Germinal center (tissue), 1 donor: ENCODE results near the gene TNS3.

Experiments
- DNase-seq: peaks from one replicate; pipeline ENCODE4 v3.0.0; 2012; ENCODE audit warnings: mixed read lengths, low spot score

The TNS3 gene

DNA sequence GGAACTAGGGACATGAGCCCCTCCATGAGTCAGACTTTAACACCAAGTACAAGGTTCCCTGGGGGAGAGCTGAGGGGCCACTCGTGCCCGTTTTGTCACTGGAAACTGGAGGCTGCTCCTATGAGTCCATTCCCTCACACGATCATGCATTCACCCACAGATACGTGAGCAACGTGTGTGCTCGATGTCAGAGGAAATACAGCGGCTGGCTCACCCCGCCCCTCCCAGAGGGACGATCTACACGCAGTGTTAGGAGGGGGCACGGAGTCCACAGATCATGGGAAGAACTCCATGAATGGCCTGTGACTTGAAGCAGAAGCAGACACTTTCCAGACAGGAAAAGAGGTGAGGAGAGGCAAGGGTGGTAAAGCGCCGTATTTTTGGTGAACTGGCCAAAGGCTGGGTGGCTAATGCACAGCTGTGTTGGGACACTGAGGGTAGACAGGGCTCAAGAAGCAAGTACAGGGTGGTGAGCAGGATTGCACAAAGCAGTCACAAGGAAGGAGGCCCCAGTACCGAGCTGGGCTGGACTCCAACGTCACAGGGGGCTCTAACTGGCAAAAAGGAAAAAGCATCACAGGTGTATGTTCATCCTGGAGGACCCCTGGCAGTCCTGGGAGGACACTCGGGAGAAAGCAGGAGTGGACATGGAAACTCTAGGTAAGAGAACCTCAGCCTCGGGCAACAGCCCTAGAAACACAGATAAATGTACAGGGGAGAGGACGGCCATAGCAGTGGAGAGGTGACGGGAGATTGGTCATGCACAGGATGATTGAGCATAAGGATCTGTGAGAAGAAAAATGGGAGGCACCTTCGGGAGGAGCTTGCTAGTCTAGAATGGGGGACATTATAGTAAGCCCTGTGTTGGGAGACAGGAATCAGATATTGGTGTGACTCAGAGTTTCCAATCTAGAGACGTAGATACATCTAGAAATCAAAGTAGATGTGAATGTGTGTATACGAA lies 41.2 kb downstream of the TNS3 start:
- DNase-seq = no peak

DNA sequence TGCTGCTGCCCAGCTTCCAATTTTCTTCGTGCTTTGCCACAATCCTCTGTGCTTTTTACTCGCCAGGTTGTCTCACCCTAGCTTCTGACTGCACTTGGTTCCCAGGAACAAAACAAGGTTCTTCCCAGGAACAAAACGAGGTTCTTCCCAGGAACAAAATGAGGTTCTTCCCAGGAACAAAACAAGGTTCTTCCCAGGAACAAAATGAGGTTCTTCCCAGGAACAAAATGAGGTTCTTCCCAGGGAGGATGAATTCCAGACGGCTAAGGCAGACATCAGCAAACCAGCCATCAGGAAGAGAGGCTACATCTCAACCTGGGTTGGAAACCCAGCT lies 41.9 kb downstream of the TNS3 start:
- DNase-seq = no peak

DNA sequence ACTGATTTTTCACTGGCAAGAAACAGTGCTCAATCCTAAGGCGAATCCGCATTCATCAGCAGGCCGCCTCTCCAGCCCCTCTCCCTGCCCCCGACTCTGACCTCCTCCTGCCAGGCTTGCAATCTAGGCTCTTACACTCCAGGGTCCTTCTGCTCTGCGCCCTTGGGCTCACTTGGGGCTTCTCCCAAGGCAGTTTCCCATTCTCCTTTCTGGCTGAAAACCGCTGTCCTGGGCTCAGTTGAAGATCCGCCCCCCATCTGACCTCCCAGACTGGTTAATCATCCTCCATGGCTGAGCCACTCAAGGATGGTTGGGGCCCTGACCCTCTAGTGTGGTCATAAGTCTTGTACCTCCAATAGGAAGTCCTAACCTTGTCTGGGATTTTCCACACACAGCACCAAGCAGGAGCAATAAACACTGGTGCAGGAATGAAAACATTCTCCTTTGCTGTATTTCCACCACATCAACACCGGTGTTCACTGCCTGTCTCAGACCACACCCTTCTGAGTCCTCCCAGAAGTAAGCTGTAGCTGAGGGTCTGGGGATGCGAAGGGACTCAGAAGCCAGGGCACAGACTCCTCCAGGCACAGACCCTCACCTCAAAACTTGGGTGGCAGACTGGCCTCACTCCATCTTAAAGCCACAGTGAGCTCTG lies 42.4 kb downstream of the TNS3 start:
- DNase-seq = no peak

DNA sequence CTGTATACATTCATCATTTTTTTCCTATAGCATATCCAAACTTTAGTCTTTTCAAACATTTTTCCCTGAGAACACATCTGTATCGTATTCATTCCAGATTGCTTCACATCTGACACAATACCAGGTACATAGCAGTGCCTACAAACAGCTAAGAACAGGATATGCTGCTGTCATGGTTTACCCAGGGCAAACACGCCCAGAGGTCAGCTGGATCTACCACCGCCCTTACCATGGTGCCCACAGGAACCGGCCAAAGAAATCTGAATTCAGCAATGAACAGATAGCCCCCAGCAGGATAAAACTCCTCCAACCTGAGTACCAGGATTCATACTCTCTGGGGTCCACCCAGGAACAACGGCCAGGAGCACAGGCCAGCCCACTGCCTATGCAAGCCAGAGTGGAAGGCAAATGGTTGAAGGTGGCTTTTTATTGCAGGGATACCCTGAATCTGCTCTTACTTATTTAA lies 43.0 kb downstream of the TNS3 start:
- no peak for DNase-seq

DNA sequence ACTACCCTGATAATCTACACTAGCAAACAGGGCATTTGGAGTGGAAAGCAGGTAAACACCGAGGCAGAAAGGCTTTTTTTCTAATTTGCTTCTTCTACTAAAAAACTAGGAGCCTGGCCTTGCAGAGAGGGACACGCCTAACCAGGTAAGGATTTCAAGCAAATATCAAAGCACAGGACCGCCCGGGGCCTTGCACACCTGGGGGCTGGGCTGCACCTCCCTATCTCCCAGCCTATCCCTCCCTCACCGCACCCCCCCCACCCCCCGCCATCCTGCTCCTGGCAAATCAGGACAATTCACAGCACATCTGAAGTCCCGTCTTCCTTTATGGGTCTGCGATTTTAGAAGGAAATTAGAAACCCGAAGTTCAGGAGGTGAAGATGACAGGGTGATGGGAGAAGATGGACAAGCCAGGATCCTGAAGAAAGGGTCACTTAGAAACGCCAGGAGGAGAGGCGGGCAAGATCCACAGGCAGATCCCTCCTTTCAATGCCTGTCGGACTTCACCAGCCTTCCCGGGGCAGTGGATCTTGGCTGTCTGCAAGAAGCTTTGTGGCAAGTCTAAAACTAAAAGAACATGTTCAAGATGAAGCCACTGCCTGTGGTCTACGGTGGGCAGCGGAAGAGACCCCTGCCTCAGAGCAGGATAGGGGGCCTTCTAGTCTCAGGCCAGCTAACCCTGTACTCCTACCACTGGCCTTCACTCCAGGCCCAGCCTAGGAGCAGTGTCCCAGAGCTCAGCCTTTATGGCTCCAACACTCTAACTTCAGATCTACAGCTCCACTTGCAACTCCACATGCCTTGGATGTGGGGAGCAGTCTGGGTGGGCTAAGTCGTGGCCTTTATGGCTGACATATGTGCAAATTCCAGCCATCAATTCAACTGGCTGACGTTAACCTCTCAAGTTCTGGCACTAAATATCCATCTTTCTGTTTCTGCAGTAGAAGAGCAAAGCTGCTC lies 43.9 kb downstream of the TNS3 start:
- no peak for DNase-seq

DNA sequence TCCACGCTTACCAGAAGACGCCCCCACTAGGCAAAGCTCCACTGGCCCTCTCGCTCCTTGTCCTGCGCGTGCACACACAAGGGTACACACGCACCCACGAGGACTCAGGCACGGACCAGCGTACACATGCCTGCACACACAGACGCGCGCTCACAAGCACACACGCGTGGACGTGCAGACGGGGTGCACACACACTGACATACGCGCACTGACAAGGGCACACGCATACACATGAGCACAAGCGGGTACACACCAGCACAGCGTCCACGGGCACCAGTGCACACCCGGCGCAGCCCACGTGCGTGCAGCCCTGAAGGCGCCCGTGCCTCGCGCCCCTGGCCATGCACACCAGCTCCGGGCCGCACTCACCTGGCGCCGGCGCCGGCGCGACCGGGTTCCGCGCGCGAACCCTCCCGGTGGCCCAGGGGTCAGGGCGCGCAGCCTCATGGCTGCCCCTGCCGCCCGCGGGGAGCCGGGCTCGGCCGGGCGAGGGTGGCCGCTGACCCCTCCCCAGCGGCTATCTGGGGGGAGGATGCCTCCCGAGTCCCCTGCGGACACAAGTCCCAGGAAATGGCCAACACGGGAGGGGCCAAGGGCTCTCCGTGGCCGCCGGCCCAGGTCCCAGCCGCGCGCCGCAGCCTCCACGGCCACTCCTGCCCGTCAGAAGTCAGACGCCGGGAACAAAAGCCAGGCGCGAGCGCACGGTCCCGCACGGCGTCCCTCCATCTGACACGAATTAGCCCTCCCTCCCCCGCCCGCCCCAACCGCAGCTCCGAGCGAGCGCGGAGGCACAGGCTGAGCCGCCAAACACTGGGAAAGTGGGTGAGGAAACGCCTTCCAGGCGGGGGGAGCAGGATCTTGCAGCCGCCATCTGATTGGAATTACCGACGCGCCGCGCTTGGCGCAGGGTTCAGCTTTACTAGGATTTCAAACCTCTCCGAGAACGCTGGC lies 45.0 kb downstream of the TNS3 start:
- no peak for DNase-seq

DNA sequence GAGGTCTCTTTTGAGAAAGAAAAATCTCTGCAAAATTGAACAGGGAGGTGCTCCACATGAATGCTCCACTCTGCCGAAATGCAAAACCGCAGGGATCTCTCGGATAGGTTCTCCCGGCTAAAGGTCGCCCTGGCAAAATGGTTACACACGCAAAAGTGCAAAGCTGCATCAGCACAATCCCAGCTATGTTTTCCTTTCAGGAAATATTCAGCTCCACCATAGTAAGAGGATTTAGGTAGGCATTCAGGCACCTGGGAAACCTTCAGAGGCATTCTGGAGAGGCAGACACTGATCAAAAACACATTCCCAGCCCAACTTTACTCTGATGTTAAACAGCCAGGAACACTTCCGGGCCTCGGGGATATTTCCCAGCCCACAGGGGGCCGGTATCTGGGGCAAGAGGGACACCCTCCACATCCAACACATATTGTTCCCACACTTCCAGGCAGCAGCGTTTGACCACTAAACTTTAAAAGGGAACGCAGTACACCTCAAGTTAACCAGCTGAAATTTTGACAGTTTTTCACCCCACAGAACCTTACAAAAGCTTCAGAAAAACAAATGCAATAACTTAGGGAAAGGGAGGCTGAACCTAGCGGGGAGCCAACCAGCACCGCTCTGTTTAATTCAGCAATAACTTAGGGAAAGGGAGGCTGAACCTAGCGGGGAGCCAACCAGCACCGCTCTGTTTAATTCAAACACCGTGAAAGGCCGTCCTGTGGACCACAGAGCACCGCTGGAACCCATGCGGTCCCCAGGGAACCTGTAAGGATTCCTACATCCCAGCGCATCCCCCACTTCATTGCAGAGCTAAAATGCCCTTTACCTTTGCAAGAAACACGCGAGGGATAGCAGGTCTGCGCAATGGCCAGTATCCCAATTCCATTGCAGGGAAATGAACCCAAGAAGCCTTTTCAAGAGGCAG lies 45.9 kb downstream of the TNS3 start:
- no peak for DNase-seq

DNA sequence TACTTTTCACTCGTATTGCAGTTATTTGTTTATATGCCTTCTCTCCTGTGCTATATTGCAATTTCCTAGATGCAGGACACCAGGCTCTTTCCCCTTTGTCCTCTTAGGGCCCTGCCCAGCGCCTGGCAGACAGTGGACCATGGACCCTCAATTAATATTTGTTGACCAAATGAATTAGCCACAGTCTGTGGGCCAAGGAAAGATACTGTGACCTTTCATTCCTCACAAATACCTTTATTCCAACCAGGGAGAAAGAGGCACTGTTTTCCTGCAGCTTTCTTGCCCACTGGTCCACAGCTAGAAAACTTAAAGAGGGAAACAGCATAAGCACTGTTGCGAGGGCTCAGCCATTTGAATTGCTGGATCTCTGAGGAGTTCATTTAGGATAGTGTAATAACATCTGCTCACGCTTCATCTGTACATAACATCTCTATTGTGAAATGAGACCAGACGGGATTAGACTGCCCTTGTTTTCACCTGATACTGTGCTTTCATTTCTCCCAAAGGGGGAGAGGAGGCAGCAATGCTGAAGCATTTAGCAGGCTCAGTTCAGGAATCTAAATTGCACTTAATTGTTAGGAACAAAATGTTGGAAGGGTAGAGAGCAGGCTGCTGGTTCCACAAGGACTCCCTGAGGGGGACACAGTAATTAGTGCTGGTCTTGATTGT lies 46.7 kb downstream of the TNS3 start:
- no peak for DNase-seq

DNA sequence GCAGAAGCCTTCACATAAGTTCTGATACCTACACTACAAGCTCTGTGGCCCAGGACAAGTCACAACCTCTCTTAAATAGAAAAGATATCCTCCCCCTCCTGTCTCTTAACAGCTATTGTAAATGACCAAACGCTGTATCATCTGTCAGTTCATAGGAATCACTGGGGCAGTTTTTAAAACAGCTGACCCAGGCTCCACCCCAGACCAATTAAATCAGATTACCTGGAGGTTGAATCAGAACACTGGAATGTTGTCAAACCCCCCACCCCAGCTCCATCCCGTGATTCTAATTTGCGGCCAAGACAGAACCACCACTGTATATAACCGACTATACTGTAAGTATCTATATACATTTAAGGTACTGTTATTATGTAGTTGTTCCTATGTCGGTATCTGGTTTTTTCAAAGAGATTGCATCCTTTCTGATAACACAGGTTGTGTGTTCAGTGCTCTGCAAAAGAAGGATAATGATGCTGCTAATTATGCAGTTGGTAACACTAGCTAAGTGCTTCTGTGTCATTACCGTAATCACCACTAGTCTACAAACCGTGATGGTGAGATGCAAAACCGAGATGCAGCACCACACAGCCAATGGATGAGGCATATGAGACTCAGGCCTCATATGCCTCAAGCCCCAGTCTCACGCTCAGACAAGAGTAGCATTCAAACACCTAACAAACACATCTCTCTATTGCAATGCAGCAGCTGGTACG lies 47.4 kb downstream of the TNS3 start:
- DNase-seq = no peak

DNA sequence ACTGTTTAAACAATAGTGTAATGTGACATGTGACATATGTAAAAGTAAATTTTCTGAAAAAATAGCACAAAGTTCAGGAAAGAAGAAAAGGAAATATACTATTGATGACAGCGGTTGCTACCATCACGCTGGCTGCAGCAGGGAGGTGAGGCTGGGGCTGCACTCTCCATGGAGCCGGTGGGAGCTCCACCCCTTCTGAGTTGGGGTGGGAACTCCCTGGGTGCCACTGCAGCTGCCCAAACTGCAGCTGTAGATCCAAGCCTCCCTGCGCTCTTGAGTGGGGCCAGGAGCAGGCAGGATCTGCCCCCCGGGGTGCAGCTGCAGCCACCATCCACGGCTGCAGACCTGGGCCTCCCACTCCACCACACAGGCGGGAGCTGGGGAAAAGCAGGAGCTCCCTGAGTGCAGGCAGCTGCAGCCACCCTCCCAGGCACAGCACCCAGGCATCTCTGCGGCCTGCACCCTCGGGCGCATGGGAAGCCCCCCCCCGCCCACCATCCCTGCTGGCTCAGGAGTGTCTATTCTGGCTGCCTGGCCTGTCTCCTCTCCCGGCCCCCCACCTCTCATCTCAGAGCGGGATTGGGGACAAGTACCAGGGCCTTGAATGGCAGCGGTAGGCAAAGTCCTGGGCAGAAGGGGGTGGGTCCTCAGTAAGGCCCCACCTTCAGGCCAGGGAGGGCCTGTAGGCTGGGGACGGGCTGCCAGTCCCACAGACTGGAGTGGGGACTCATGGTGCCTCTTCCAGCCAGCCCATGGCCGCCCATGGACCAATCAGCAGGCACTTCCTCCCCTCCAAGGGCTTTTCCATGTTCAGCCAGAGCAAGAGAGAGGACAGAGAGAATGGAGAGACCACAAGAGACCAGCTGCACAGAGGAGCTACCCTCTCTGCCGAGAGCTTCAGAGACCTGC lies 50.1 kb downstream of the TNS3 start:
- DNase-seq = no peak

DNA sequence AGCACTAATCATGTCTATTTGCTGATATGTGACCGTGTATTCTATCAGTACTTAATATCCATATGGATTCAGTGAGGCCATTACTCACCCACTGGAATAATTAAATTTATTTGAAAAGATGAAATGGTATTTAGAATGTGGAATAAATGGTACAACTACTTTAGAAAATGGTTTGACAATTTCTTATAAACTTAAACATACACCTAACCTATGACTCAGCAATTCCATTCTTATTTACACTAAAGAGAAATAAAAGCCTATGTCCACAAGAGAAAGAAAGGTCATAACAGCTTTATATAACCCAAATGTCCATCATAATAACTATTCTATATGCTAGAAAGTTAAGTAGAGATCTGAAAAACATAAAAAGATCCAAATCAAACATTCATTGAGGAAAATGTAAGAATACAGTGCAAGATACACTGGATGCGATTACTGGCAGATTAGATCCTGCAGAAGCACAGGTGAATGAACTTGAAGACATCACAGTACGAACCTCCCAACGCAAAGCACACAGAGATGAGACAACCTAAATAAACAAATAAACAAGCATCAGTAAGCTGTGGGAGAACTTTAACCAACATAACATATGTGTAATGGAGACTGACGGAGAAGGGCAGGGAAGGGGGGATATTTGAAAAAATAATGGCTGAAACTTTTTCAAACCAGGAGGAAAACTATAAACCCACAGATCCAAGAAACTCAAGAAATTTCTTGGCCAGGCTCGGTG lies 51.9 kb downstream of the TNS3 start:
- DNase-seq = no peak

DNA sequence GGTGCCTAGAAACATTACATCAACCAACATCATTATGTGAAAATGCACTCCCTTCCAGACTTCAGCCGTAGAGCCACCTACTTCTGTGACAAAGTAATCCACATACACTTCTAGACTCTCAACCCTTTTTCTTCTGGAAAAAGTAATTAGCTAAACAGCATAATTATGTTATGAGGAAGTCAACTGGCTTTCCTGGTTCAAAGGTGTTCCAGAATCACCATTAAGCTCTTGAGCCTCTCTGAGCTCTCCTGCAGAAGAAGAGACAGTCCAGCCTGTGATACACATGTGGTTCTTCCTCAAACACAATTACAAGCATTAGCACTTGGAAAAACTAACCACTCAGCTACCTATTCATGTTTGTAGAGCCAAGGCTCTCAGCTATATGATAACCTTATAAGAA lies 52.5 kb downstream of the TNS3 start:
- no peak for DNase-seq

DNA sequence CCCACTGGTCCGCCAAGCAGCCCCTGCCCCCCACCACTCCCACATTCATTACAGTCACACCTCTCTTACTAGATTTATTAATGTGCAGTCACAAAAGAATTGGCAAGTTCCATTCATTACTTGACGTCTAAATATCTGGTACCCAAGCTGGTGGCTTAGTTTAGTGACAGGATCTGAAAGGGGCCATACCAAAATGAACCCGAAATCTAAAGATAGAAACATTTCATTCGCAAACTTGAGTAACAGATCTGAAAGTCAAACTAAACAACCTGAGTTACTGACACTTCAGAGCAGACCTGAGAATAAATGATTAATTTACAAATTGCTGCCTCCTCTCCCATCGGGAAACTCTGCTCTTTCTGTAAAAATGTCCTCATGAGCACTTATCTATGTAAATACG lies 53.4 kb downstream of the TNS3 start:
- no peak for DNase-seq

DNA sequence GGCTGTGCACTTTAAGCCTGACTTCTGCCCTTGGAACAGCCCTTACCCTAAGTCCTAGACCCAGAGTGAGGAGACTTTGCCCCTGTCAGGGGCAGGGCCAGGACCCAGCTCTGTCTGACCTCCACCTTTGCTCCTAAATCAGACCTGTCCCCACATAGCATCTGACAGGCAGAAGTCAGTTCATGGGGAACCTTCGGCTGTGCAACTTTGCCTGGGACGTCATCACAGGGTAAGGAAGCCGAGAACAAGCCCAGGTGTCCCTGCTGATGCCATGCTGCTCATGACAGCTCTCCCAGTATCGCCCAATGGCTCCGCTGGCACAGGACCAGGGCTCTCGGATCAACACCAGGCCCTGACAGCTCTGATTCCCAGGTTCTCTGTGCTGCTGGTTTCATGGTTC lies 55.4 kb downstream of the TNS3 start:
- DNase-seq = no peak

DNA sequence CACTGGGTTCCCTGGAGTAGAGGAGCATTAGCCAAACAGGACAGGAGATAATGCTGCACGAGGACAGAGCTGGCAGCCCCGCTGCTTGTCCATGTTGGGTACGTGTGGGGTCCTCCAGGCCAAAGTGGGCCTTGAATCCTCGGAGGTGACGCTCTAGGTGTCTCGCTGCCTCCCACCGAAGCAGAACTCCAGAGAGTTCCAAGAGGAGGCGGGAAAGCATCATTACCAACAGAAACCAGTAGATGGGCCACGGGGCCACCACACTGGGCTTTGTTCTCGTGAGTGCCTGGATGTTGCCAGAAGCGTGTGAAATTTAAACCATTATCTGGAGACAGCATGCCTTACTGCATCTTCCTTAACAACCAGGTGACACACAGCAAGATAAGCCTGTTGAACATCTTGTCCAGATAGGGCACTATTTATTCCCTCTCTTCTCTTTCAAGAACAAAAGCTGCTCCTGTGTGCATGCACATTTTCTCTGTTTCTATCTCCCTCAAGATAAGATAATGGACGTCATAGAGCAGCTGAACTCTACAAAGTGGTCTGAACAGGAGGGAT lies 56.8 kb downstream of the TNS3 start:
- DNase-seq = no peak

DNA sequence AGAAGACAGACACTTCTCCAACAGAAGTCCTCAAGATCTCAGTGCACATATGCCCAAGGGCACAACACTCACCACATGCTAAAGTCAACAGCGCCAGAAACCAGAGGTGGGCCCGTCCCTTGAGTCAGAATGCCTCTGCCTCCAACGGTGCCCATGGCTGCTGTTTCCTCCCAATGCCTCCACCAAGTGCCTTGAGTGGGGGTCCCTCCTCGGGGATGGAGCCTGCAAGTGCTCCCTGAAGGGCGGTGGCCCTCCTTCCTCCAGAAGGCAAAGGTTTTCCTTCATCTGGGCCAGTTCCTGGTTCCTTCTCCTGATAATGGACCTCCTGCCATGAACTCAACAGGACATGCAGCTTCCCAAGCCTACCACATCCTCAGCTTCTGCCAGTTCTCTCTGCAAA lies 58.5 kb downstream of the TNS3 start:
- no peak for DNase-seq
